Measurements from ENCODE around the gene NABP2.
A peak's percentile ranks its signal among the peaks of the same experiment; 100 is the strongest.

The NABP2 gene

GRCh38 chr12:56224954-56225353 is 812 bp downstream of the NABP2 start:
- H3K9me3 ChIP-seq (ENCODE audit: control insufficient read depth in 2 of 2, low read length in 2 of 2), result no peaks in the 10 kb centered on the region
- H3K4me1 ChIP-seq (ENCODE audit: control insufficient read depth in 2 of 2, insufficient read depth in 2 of 2, low read length in 2 of 2), result peaks cover 33 to 39% of the 10 kb centered on the region in 2 donors
- no peaks in the 10 kb centered on the region for H3K27me3 ChIP-seq (ENCODE audit: control insufficient read depth in 2 of 2, insufficient read depth in 2 of 2, low read length in 2 of 2)
- H3K9ac ChIP-seq (ENCODE audit: low read depth in 1 of 2, low read length in 2 of 2), result peak overlapping the region; percentile 82 to 92
- H3K36me3 ChIP-seq (ENCODE audit: control insufficient read depth in 2 of 2, insufficient read depth in 2 of 2, low read length in 2 of 2), result no peaks in the 10 kb centered on the region
- H3K4me3 ChIP-seq (ENCODE audit: low read length in 2 of 2), result peak overlapping the region; percentile 84 to 85
- no peak overlapping the region for H3K27ac ChIP-seq (ENCODE audit: low read depth in 2 of 2, low read length in 2 of 2)

- Histone ChIP-seq H3K36me3 (ENCODE audit: control insufficient read depth in 2 of 2, insufficient read depth in 2 of 2, low read length in 2 of 2) (no peaks in the 10 kb centered on the region), H3K9ac (ENCODE audit: low read depth in 1 of 2, low read length in 2 of 2) (no peak overlapping the region)
Observed at GRCh38 chr12:56229082-56229481, 4.9 kb downstream of the NABP2 start.

DNA sequence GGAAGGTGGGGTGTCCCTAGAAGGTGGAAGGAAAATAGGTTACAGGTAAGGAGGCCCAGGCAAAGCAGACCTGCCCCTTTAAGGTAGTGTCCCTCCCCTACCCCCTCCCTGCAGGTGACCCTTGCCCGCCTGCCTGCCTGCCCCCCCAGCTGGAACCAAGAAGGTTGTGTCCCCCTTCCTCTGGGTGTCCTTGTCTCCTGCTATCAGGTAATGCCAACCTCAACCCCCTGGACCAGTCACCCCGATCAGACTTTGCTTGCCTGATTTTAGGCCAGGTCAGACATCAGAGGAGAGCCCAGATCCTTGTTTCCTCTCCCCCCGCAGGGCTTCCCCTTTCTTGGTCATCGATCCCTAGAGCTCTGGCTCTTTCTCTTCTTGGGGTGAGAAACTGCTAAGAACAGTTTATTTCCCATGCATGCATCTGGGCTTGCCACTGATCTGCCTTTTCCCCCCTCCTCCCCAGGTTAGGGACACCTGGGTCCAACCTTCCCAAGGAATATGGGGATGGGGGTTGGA is 5.8 kb downstream of the NABP2 start, which contains the start of gene SLC39A5:
SLC39A5 (plus strand) TSS at position 136 of the 516 bp plus-strand sequence. CDS start 1,224 bp downstream, outside the sequence.
- peak within 1 kb of the TSS; percentile 78 to 89 for H3K27ac ChIP-seq (ENCODE audit: low read depth in 2 of 2, low read length in 2 of 2)
- peak within 1 kb of the TSS; percentile 66 to 79 for H3K4me3 ChIP-seq (ENCODE audit: low read length in 2 of 2)
- peak within 1 kb of the TSS; percentile 72 to 81 for H3K9ac ChIP-seq (ENCODE audit: low read depth in 1 of 2, low read length in 2 of 2)

More at GRCh38 chr12:56229082-56229481, 4.9 kb downstream of the NABP2 start:
- no peaks in the 10 kb centered on the region for H3K9me3 ChIP-seq (ENCODE audit: control insufficient read depth in 2 of 2, low read length in 2 of 2)
- no peaks in the 10 kb centered on the region for H3K27me3 ChIP-seq (ENCODE audit: control insufficient read depth in 2 of 2, insufficient read depth in 2 of 2, low read length in 2 of 2)
- H3K4me1 ChIP-seq (ENCODE audit: control insufficient read depth in 2 of 2, insufficient read depth in 2 of 2, low read length in 2 of 2), result peaks cover 17 to 32% of the 10 kb centered on the region in 2 donors
- H3K4me3 ChIP-seq (ENCODE audit: low read length in 2 of 2), result no peak overlapping the region
- H3K27ac ChIP-seq (ENCODE audit: low read depth in 2 of 2, low read length in 2 of 2), result no peak overlapping the region

GRCh38 chr12:56230432-56231183 is 6.5 kb downstream of the NABP2 start:
- Histone ChIP-seq H3K4me3 (ENCODE audit: low read length in 2 of 2) (peak overlapping the region; percentile 66 to 79), H3K27me3 (ENCODE audit: control insufficient read depth in 2 of 2, insufficient read depth in 2 of 2, low read length in 2 of 2) (no peaks in the 10 kb centered on the region), H3K27ac (ENCODE audit: low read depth in 2 of 2, low read length in 2 of 2) (peak overlapping the region; percentile 78 to 89), H3K9ac (ENCODE audit: low read depth in 1 of 2, low read length in 2 of 2) (peak overlapping the region; percentile 72 to 81), H3K36me3 (ENCODE audit: control insufficient read depth in 2 of 2, insufficient read depth in 2 of 2, low read length in 2 of 2) (peaks cover 0 to 3% of the 10 kb centered on the region in 2 donors), H3K4me1 (ENCODE audit: control insufficient read depth in 2 of 2, insufficient read depth in 2 of 2, low read length in 2 of 2) (peaks cover 7 to 22% of the 10 kb centered on the region in 2 donors), H3K9me3 (ENCODE audit: control insufficient read depth in 2 of 2, low read length in 2 of 2) (no peaks in the 10 kb centered on the region)

More for the DNA sequence above, 5.8 kb downstream of the NABP2 start, which contains the start of gene SLC39A5:
- peaks cover 0 to 1% of the 10 kb centered on the region in 2 donors for H3K36me3 ChIP-seq (ENCODE audit: control insufficient read depth in 2 of 2, insufficient read depth in 2 of 2, low read length in 2 of 2)
- peaks cover 12 to 27% of the 10 kb centered on the region in 2 donors for H3K4me1 ChIP-seq (ENCODE audit: control insufficient read depth in 2 of 2, insufficient read depth in 2 of 2, low read length in 2 of 2)
- H3K9me3 ChIP-seq (ENCODE audit: control insufficient read depth in 2 of 2, low read length in 2 of 2), result no peaks in the 10 kb centered on the region
- no peaks in the 10 kb centered on the region for H3K27me3 ChIP-seq (ENCODE audit: control insufficient read depth in 2 of 2, insufficient read depth in 2 of 2, low read length in 2 of 2)

- H3K27me3 ChIP-seq (ENCODE audit: control insufficient read depth in 2 of 2, insufficient read depth in 2 of 2, low read length in 2 of 2), result no peaks in the 10 kb centered on the region
- peak overlapping the region; percentile 78 to 89 for H3K27ac ChIP-seq (ENCODE audit: low read depth in 2 of 2, low read length in 2 of 2)
- peak overlapping the region; percentile 66 to 79 for H3K4me3 ChIP-seq (ENCODE audit: low read length in 2 of 2)
- peaks cover 7 to 22% of the 10 kb centered on the region in 2 donors for H3K4me1 ChIP-seq (ENCODE audit: control insufficient read depth in 2 of 2, insufficient read depth in 2 of 2, low read length in 2 of 2)
- H3K9me3 ChIP-seq (ENCODE audit: control insufficient read depth in 2 of 2, low read length in 2 of 2), result no peaks in the 10 kb centered on the region
- peaks cover 4 to 7% of the 10 kb centered on the region in 2 donors for H3K36me3 ChIP-seq (ENCODE audit: control insufficient read depth in 2 of 2, insufficient read depth in 2 of 2, low read length in 2 of 2)
- peak overlapping the region; percentile 72 to 81 for H3K9ac ChIP-seq (ENCODE audit: low read depth in 1 of 2, low read length in 2 of 2)
Observed at GRCh38 chr12:56231184-56231582, 7.0 kb downstream of the NABP2 start.

- peaks cover 11 to 32% of the 10 kb centered on the region in 2 donors for H3K36me3 ChIP-seq (ENCODE audit: control insufficient read depth in 2 of 2, insufficient read depth in 2 of 2, low read length in 2 of 2)
- no peaks in the 10 kb centered on the region for H3K9me3 ChIP-seq (ENCODE audit: control insufficient read depth in 2 of 2, low read length in 2 of 2)
- H3K27me3 ChIP-seq (ENCODE audit: control insufficient read depth in 2 of 2, insufficient read depth in 2 of 2, low read length in 2 of 2), result no peaks in the 10 kb centered on the region
- H3K4me1 ChIP-seq (ENCODE audit: control insufficient read depth in 2 of 2, insufficient read depth in 2 of 2, low read length in 2 of 2), result peaks cover 4 to 19% of the 10 kb centered on the region in 2 donors
- H3K27ac ChIP-seq (ENCODE audit: low read depth in 2 of 2, low read length in 2 of 2), result no peak overlapping the region
- no peak overlapping the region for H3K9ac ChIP-seq (ENCODE audit: low read depth in 1 of 2, low read length in 2 of 2)
- no peak overlapping the region for H3K4me3 ChIP-seq (ENCODE audit: low read length in 2 of 2)
Observed at GRCh38 chr12:56234746-56235436, 10.7 kb downstream of the NABP2 start.

- Histone ChIP-seq H3K36me3 (ENCODE audit: control insufficient read depth in 2 of 2, insufficient read depth in 2 of 2, low read length in 2 of 2) (peaks cover 11 to 32% of the 10 kb centered on the region in 2 donors), H3K4me3 (ENCODE audit: low read length in 2 of 2) (no peak overlapping the region), H3K9ac (ENCODE audit: low read depth in 1 of 2, low read length in 2 of 2) (no peak overlapping the region), H3K27ac (ENCODE audit: low read depth in 2 of 2, low read length in 2 of 2) (no peak overlapping the region), H3K9me3 (ENCODE audit: control insufficient read depth in 2 of 2, low read length in 2 of 2) (no peaks in the 10 kb centered on the region), H3K4me1 (ENCODE audit: control insufficient read depth in 2 of 2, insufficient read depth in 2 of 2, low read length in 2 of 2) (peaks cover 0 to 14% of the 10 kb centered on the region in 2 donors), H3K27me3 (ENCODE audit: control insufficient read depth in 2 of 2, insufficient read depth in 2 of 2, low read length in 2 of 2) (no peaks in the 10 kb centered on the region)
Observed at GRCh38 chr12:56236091-56236490, 11.9 kb downstream of the NABP2 start.

DNA sequence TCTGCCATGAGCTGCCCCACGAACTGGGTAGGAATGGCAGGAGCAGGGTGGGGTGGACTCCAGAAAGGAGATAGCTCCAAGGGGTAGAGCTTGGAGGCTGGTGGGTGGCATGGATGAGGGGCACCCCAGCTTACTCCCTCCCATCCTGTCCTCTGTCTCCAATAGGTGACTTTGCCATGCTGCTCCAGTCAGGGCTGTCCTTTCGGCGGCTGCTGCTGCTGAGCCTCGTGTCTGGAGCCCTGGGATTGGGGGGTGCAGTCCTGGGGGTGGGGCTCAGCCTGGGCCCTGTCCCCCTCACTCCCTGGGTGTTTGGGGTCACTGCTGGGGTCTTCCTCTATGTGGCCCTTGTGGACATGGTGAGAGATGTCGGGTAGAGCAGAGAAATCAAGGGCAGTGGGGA is 12.8 kb downstream of the NABP2 start:
- no peak overlapping the region for H3K9ac ChIP-seq (ENCODE audit: low read depth in 1 of 2, low read length in 2 of 2)
- H3K27ac ChIP-seq (ENCODE audit: low read depth in 2 of 2, low read length in 2 of 2), result no peak overlapping the region
- peaks cover 19 to 41% of the 10 kb centered on the region in 2 donors for H3K36me3 ChIP-seq (ENCODE audit: control insufficient read depth in 2 of 2, insufficient read depth in 2 of 2, low read length in 2 of 2)
- H3K4me3 ChIP-seq (ENCODE audit: low read length in 2 of 2), result no peak overlapping the region
- no peaks in the 10 kb centered on the region for H3K9me3 ChIP-seq (ENCODE audit: control insufficient read depth in 2 of 2, low read length in 2 of 2)
- H3K27me3 ChIP-seq (ENCODE audit: control insufficient read depth in 2 of 2, insufficient read depth in 2 of 2, low read length in 2 of 2), result no peaks in the 10 kb centered on the region
- peaks cover 0 to 10% of the 10 kb centered on the region in 2 donors for H3K4me1 ChIP-seq (ENCODE audit: control insufficient read depth in 2 of 2, insufficient read depth in 2 of 2, low read length in 2 of 2)

DNA sequence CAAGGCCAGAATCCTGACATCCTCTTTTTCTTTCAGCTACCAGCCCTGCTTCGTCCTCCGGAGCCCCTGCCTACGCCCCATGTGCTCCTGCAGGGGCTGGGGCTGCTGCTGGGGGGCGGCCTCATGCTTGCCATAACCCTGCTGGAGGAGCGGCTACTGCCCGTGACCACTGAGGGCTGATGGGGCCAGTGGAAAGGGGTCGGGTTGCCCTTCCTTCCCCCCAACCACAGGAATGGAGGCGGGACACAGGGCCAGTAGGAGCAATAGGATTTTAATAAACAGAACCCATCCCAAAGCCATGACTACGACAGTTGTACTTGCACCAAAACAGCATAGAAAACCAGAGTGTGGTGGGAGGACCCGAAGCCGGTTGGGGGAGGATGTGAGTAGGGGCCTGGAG is 13.4 kb downstream of the NABP2 start:
- no peak overlapping the region for H3K27ac ChIP-seq (ENCODE audit: low read depth in 2 of 2, low read length in 2 of 2)
- no peak overlapping the region for H3K9ac ChIP-seq (ENCODE audit: low read depth in 1 of 2, low read length in 2 of 2)

More for the DNA sequence above, 13.4 kb downstream of the NABP2 start:
- Histone ChIP-seq H3K4me3 (ENCODE audit: low read length in 2 of 2) (no peak overlapping the region), H3K27me3 (ENCODE audit: control insufficient read depth in 2 of 2, insufficient read depth in 2 of 2, low read length in 2 of 2) (no peaks in the 10 kb centered on the region), H3K36me3 (ENCODE audit: control insufficient read depth in 2 of 2, insufficient read depth in 2 of 2, low read length in 2 of 2) (peaks cover 21 to 42% of the 10 kb centered on the region in 2 donors), H3K9me3 (ENCODE audit: control insufficient read depth in 2 of 2, low read length in 2 of 2) (no peaks in the 10 kb centered on the region), H3K4me1 (ENCODE audit: control insufficient read depth in 2 of 2, insufficient read depth in 2 of 2, low read length in 2 of 2) (peaks cover 0 to 7% of the 10 kb centered on the region in 2 donors)

All from mucosa of rectum (tissue), 2 donors.